Pancreas (tissue), 10 donors: Measurements from ENCODE around the gene REEP6. TPM values are rescaled to one million over a fixed set of nuclear protein-coding genes. Genes with fewer than 3 reads are reported as not detected.
"Not testable (repeated sequence)": the region's sequence is repeated elsewhere in the genome, so short reads cannot be mapped to it uniquely, and the experiment has no call there.

Source experiments
- ATAC-seq, 4 donors: fragments of 200-7000 bp; cut with Tn5 transposase; one replicate each; pipeline versions ENCODE4 v1.8.0 to v1.9.1; 2020; ENCODE audit warnings: mild to moderate bottlenecking in 4 of 4, moderate library complexity in 4 of 4
- DNase-seq, 6 donors: peaks; one replicate each; pipeline ENCODE4 v3.0.0-alpha.2; 2020
- FAIRE-seq: peaks from 2 replicates; lab custom pipeline; 2012; peaks lifted over from hg19 to GRCh38; lab: Jason Lieb, UNC
- H3K27ac ChIP-seq, 4 donors: fragments of 200-600 bp; sonication (generic); 1 replicate in 3 of 4; 2 replicates in 1 of 4; pipeline versions ENCODE4 v1.5.0 to v1.8.0; 2020
- H3K27me3 ChIP-seq, 4 donors: fragments of 200-600 bp; one replicate each; pipeline ENCODE4 v1.8.0; 2021
- H3K36me3 ChIP-seq, 3 donors: fragments of 200-600 bp; sonication (generic) in 1 of 3; one replicate each; pipeline versions ENCODE4 v1.5.0 to v1.8.0; 2020 to 2021
- H3K4me1 ChIP-seq, 3 donors: fragments of 200-600 bp; one replicate each; pipeline ENCODE4 v1.8.0; 2021
- H3K4me3 ChIP-seq, 4 donors: fragments of 200-600 bp; sonication (generic) in 2 of 4; one replicate each; pipeline versions ENCODE4 v1.5.0 to v1.8.0; 2020 to 2021
- H3K9me3 ChIP-seq, 4 donors: fragments of 200-600 bp; one replicate each; pipeline ENCODE4 v1.8.0; 2021
- CTCF ChIP-seq, 4 donors: fragments of 200-600 bp; sonication (generic) in 3 of 4; IDR thresholded peaks; one replicate each; pipeline versions ENCODE4 v1.5.0 to v1.8.0; 2021; ENCODE audit warnings: antibody characterized with exemption in 4 of 4
- WGBS, 2 donors: extraction: QIAGEN DNeasy Blood & Tissue Kit; methylation state at CpG; one replicate each; pipeline ENCODE4 v1.1.7; 2013; 5-methylcytosine and 5-hydroxymethylcytosine counted together
- intact Hi-C, 3 donors: fragments of 100-400 bp; cut with DNase I; formaldehyde crosslinking; loops; one replicate each; pipeline versions ENCODE4 v1.11.1 to v1.14.2; 2022
- polyA plus RNA-seq, 2 donors: library from polyadenylated mRNA; stranded (reverse); fragments of 200-250 nt; gene quantifications; one replicate each; pipeline ENCODE4 v1.2.3, GENCODE V29; 2013
- total RNA-seq, 6 donors: library from RNA; stranded (reverse); fragmentation: NEBNext Ultra II Directional in 4 of 6; extraction: Animal tissue kit (Norgen Biotek cat#: 25700) in 4 of 6; gene quantifications; one replicate each; pipeline versions ENCODE4 v1.2.1 to v1.2.4, GENCODE V29; 2021 to 2023
- donor health status: healthy with polysubstance abuse.
- donor health status: DM: no; HTN: no; CAD: no; lungs with moderate emphysema.
- donor health status: DM: no; HTN: no; CAD: no.
- donor health status: control.
- donor health status: control.
- donor health status: Bipolar disorder and iron deficiency.
- donor health status: DM: yes; HTN: yes; CAD: no.
- donor health status: DM: no; HTN: no; CAD: no.
- donor health status: DM: no; HTN: no; CAD: no.
- donor health status: DM: yes; HTN: yes; CAD: no.

Gene REEP6
- total and polyA plus RNA-seq, 8 donors: 12.6 to 24.1 (median 16.9) TPM

DNA sequence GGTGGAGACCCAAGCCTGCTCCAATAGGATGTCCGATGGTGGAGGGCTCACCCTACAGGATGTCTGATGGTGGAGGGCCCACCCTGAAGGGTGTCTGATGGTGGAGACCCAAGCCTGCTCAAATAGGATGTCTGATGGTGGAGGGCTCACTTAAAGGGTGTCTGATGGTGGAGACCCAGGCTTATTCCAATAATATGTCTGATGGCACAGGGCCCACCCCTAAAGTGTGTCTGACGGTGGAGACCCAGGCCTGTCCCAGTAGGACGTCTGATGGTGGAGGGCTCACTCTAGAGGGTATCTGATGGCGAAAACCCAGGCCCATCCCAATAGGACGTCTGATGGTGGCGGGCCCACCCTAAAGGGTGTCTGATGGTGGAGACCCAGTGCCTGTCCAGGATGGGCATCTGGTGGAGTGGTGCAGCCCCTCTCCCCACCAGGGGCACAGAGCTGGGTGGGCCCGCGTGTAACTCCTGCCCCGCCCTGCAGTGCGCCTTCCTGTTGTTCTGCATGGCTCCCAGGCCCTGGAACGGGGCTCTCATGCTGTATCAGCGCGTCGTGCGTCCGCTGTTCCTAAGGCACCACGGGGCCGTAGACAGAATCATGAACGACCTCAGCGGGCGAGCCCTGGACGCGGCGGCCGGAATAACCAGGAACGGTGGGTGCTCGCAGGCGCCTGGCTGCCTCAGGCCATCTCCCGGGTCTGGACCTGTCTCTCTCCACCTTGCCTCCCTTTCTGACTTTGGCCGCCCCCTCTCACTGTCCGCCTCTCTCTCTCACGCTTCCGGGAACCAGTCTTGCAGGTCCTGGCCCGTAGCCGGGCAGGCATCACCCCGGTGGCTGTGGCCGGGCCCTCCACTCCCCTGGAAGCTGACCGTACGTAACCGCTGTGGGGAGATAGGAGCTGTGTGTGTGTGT lies 5.1 kb downstream of the REEP6 start:
- FAIRE-seq (no peak), DNase-seq (peak in 1 of 6 donors; percentile 47), ATAC-seq (peak in 1 of 4 donors; percentile 27)
- no peaks in the 10 kb centered on the region for H3K27me3 ChIP-seq
- no peak for TF ChIP-seq CTCF (IDR thresholded peaks at IDR 0.05)
- H3K27ac ChIP-seq: no peak overlapping the region
- H3K9me3 ChIP-seq: no peaks in the 10 kb centered on the region
- no peaks in the 10 kb centered on the region for H3K36me3 ChIP-seq
- intact Hi-C loops: no loop called here
- no peak overlapping the region for H3K4me3 ChIP-seq
- WGBS, 2 donors: 71 to 74% methylated on average over 38 to 40 of the region's 40 CpGs
- H3K4me1 ChIP-seq: peaks cover 0 to 21% (median 7%) of the 10 kb centered on the region in 3 donors

- Histone ChIP-seq H3K4me1 (peaks cover 0 to 17% (median 0%) of the 10 kb centered on the region in 3 donors), H3K36me3 (no peaks in the 10 kb centered on the region), H3K27ac (no peak overlapping the region), H3K27me3 (no peaks in the 10 kb centered on the region), H3K4me3 (no peak overlapping the region), H3K9me3 (no peaks in the 10 kb centered on the region)
- WGBS, 2 donors: 74 to 75% methylated on average over 32 to 39 of the region's 39 CpGs
- TF ChIP-seq CTCF (IDR thresholded peaks at IDR 0.05): no peak
- DNase-seq (peak in 1 of 6 donors; percentile 76), FAIRE-seq (no peak), ATAC-seq (no peak)
- intact Hi-C loops: no loop called here
These were observed 6.0 kb downstream of the REEP6 start for GRCh38 chr19:1496714-1497577.

DNA sequence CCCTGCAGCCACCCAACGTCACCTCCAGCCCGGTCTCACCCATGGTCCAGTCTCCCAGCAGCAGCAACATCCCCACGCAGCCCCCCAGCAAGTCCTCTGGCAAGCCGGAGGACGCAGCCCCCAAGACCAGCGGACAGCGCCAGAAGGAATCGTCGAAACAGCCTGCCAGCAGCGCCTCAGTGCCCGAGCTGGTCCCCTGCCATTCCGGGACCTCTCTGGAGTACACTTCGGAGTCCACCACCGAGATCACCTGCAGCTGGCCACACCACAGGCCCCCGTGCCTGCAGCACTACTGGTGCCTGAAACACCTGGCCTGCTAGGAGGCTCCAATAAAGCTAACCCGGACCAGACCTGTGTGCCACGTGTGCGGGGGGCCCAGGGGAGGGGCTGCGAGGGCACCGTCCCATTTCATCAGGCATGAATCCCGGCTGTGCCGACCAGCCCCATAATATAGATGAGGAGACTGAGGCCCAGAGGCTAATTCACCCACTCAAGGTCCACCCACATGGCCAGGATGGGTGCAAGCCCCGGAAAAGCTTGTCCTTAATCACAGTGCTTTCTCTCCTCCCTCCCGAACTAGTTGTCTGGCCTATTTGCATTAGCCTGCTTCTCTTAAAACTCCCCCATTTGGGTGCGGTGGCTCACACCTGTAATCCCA lies 6.7 kb downstream of the REEP6 start:
- 88 to 95% methylated on average over 25 of the region's 25 CpGs for WGBS, 2 donors
- no peak for TF ChIP-seq CTCF (IDR thresholded peaks at IDR 0.05)
- no peaks in the 10 kb centered on the region for H3K27me3 ChIP-seq
- H3K27ac ChIP-seq: no peak overlapping the region
- peaks cover 0 to 10% (median 0%) of the 10 kb centered on the region in 3 donors for H3K4me1 ChIP-seq
- no peak for FAIRE-seq
- no peak overlapping the region for H3K4me3 ChIP-seq
- H3K36me3 ChIP-seq: no peaks in the 10 kb centered on the region
- no peaks in the 10 kb centered on the region for H3K9me3 ChIP-seq
- no peak for DNase-seq
- ATAC-seq: no peak
- intact Hi-C loops: no loop called here

DNA sequence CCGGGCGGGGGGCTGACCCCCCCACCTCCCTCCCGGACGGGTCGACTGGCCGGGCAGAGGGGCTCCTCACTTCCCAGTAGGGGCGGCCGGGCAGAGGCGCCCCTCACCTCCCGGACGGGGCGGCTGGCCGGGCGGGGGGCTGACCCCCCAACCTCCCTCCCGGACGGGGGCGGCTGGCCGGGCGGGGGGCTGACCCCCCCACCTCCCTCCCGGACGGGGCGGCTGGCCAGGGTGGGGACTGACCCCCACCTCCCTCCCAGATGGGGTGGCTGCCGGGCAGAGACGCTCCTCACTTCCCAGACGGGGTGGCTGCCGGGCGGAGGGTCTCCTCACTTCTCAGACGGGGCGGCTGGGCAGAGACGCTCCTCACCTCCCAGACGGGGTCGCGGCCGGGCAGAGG lies 8.2 kb downstream of the REEP6 start:
- H3K27me3 ChIP-seq, DNase-seq, H3K27ac ChIP-seq, H3K36me3 ChIP-seq, FAIRE-seq, H3K4me3 ChIP-seq, intact Hi-C loops, H3K9me3 ChIP-seq, ATAC-seq: not testable (repeated sequence)
- peaks cover 0 to 11% (median 0%) of the 10 kb centered on the region in 3 donors for H3K4me1 ChIP-seq
- 78 to 82% methylated on average over 8 to 32 of the region's 34 CpGs for WGBS, 2 donors

- H3K27ac ChIP-seq: peak overlapping the region; percentile 26 to 57 (median 40)
- H3K27me3 ChIP-seq: no peaks in the 10 kb centered on the region
- FAIRE-seq: no peak
- no peaks in the 10 kb centered on the region for H3K9me3 ChIP-seq
- DNase-seq: peak in 3 of 6 donors; percentile 53 to 72 (median 57)
- no peak for TF ChIP-seq CTCF (IDR thresholded peaks at IDR 0.05)
- H3K4me1 ChIP-seq: peaks cover 0 to 11% (median 0%) of the 10 kb centered on the region in 3 donors
- no peak overlapping the region for H3K4me3 ChIP-seq
- intact Hi-C loops: no loop called here
- peak; percentile 47 to 89 (median 68) for ATAC-seq
- 9 to 10% methylated on average over 9 of the region's 9 CpGs for WGBS, 2 donors
- H3K36me3 ChIP-seq: no peaks in the 10 kb centered on the region
These were observed 10.2 kb downstream of the REEP6 start for GRCh38 chr19:1501200-1501595.
